Thyroid gland (tissue), 4 donors: Measurements from ENCODE around the gene SFXN5.

Experiments
- POLR2A ChIP-seq, 2 donors: fragments of 450-650 bp; IDR thresholded peaks; one replicate each; pipeline ENCODE4 v1.6.1; 2017; ENCODE audit warnings: antibody characterized with exemption in 2 of 2, mild to moderate bottlenecking in 2 of 2, moderate library complexity in 1 of 2
- TF ChIP-seq, protein P1 (sequence below), 6 experiments: fragments of 200-600 bp in 3 of 6; fragments of 450-650 bp in 3 of 6; sonication (generic) in 3 of 6; IDR thresholded peaks; one replicate each; pipeline ENCODE4 v1.5.1; 2016 to 2019; ENCODE audit warnings: antibody characterized with exemption in 6 of 6, mild to moderate bottlenecking in 2 of 6, inconsistent platforms in 1 of 6, moderate library complexity in 1 of 6

DNA sequence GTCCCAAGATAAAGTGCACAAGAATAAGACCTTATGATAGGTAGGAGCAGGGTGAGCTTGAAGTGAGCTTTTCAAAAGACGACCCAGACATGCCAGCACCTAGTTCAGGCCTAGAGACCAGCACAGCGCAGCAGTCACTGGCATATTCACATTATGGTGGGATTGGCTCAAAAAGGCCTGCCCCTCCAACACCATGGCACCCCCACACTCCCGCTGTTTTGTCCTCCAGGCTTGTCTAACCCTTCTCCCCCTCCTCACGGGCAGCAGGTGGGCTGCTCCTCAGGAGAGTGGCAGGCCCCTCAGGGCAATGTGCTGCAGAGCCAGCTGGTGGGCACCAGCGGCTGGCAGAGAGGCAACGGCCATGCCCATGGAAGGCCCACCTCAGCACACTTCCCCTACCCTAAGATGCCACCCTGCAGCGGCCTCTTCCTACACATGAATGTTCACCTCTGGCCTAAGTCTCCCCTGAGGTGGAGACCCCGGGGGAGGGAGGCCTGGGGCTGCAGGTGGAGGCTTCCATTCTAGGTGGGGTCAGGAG is 128.6 kb downstream of the SFXN5 start:
- TF ChIP-seq, protein P1, sequence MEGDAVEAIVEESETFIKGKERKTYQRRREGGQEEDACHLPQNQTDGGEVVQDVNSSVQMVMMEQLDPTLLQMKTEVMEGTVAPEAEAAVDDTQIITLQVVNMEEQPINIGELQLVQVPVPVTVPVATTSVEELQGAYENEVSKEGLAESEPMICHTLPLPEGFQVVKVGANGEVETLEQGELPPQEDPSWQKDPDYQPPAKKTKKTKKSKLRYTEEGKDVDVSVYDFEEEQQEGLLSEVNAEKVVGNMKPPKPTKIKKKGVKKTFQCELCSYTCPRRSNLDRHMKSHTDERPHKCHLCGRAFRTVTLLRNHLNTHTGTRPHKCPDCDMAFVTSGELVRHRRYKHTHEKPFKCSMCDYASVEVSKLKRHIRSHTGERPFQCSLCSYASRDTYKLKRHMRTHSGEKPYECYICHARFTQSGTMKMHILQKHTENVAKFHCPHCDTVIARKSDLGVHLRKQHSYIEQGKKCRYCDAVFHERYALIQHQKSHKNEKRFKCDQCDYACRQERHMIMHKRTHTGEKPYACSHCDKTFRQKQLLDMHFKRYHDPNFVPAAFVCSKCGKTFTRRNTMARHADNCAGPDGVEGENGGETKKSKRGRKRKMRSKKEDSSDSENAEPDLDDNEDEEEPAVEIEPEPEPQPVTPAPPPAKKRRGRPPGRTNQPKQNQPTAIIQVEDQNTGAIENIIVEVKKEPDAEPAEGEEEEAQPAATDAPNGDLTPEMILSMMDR (IDR thresholded peaks at IDR 0.05) = no peak
- no peak for TF ChIP-seq POLR2A (IDR thresholded peaks at IDR 0.05)
